Measurements from ENCODE around the gene RSPH4A.
"Not testable (repeated sequence)": the region's sequence is repeated elsewhere in the genome, so short reads cannot be mapped to it uniquely, and the experiment has no call there.

RSPH4A gene

GRCh38 chr6:116615937-116616736 lies at the start of gene RSPH4A:
TSS of gene RSPH4A (plus strand) at chr6:116616479. CDS start at chr6:116616624, 145 bp downstream.
- peak; percentile 93 for DNase-seq (ENCODE audit: low spot score)

DNA sequence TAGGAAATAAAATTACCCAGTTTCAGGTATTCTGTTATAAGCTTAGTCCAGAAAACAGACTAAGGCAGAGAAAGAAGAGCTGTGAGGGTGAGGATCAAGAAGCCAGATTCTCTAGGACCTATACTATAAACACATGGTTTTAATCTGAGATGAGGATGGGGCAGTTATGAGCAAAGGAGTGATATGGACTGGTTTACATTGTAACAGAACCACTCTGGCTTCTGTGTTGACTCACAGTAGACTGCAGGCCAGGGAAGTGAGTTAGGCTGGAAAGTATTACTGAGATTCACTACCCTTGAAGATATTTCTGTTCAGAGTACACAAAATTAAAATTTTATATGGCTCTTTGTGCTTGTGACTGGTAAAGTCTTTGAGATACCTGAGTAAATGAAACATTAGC lies 48.2 kb upstream of the RSPH4A start:
- DNase-seq (ENCODE audit: low spot score), result peak; percentile 37

DNA sequence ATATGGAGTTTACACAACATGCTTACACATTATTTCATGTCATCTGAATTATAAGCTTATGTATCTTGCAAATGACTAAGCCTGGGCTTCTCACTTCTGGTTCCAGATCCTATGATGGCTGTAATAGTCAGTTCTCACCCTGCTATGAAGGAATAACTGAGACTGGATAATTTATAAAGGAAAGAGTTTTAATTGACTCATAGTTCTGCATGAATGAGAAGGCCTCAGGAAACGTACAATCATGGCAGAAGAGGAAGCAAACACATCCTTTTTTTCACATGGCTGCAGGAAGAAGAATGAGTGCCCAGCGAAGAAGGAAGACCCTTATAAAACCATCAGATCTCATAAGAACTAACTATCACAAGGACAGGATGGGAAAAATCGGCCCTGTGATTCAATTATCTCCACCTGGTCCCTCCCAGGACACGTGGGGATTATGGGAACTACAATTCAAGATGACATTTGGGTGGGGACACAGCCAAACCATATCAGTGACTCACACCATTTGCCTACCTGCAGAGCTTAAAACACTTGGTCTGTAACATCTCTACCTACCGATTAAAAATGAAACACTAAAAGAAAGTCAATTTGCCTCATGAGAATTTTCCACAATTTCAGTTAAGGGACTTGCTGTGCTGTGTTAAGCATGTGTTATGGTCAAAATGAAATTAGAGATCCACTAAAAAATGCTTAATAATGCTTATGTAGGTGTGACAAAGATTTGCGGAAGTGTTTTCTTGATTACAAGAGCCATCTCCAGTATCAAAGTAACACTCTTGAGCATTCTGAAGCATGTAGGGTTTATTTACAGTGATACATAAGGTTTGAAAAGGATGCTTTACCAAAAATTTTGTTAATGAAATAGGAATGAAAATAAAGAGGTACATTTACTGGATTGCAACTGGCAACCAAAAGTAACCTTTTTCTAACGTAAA lies 47.2 kb upstream of the RSPH4A start:
- DNase-seq (ENCODE audit: low spot score), result no peak

GRCh38 chr6:116570856-116571682 lies 45.2 kb upstream of the RSPH4A start, which contains the start of gene RWDD1:
TSS of gene RWDD1 (plus strand) at chr6:116571504. CDS start at chr6:116571583, 79 bp downstream.
- peak; percentile 97 for DNase-seq (ENCODE audit: low spot score)

DNA sequence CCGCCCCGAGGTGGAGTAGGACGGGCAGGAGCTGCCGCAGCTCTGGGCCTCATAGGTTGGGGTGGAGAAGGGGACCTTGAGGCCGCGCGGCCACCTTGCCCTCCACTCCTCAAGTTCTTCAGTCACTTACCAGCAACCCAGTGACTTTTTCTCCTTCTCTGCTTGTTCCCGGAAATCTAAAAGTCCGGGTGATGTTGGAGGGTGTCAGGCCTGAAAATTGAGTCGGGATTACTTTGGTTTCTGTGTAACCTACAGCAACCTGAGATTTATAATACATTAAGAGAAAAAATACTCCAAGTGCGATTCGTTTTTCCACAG lies 44.6 kb upstream of the RSPH4A start:
- DNase-seq (ENCODE audit: low spot score), result no peak

DNA sequence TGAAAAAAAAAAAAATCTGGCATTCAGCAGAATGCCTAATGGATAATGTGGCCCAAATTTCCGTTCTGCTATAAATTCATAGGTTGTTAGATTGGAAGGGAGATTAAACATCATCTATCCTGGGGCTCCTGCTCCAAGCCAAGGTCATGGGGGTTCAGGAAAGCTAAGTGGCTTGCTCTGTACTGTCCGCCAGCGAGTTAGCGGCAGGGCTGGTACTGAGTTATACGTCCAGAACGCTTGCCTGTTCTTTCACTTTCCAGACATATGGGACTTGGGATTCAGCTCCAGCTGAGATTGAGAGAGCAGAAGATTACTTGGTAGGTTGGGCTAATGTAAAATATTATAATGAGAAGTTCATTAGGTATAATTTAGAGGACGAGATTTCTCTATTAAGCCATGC lies 44.1 kb upstream of the RSPH4A start:
- DNase-seq (ENCODE audit: low spot score), result peak; percentile 55

DNA sequence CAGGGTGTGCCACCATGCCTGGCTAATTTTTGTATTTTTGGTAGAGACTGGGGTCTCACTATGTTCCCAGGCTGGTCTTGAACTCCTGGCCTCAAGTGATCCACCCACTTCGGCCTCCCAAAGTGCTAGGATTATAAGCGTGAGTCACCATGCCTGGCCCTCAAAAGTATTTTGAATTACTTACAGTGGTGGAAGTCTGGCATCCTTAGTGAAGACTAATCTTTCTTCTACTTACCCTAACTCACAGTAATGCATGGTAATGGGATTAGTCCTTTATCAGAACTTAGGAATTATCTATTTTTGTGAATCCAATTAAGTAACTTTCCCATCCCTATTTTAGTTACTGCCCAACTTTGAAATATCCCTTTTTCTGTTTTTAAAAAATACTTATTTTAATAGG lies 41.1 kb upstream of the RSPH4A start:
- no peak for DNase-seq (ENCODE audit: low spot score)

GRCh38 chr6:116577486-116577885 lies 38.8 kb upstream of the RSPH4A start:
- DNase-seq (ENCODE audit: low spot score), result no peak

DNA sequence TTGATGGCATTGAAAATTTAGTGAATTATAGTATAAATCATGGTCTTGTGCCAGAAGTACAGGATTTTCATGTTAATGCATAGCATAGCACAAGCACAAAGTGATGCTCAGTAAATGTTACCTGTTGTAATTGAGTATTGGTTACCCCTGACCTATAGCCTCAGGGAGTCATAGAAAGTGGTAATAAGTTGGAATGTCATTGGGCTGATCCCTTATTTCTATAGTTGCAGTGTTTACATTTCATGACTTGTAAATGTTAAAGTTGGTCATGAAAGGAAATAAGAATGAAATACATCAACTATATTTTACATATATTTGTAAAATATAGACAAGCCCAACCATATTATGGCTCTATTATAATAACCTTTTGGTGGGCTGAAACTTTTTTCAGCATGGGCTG lies 37.9 kb upstream of the RSPH4A start:
- DNase-seq (ENCODE audit: low spot score), result no peak

DNA sequence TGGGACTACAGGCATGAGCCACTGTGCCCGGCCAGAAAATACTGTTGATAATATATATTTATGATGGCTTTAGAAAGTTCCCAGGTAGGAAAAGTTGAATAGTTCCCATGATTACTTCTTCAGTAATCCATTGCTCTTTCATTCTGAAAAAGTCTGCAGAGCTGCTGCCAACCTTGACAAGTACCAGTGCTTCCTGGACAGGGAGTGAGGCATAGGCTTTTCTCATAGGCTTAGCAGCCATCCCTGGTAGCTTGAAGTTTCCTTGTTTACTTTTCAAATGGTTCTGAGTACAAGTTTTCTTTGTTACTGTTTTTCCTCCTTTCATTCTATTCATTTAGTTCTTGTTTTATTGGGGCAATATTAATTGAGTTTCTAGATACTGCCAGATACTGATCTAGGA lies 37.1 kb upstream of the RSPH4A start:
- DNase-seq (ENCODE audit: low spot score), result no peak

GRCh38 chr6:116580198-116580597 lies 36.1 kb upstream of the RSPH4A start:
- no peak for DNase-seq (ENCODE audit: low spot score)

GRCh38 chr6:116586276-116586675 lies 30.0 kb upstream of the RSPH4A start:
- no peak for DNase-seq (ENCODE audit: low spot score)

DNA sequence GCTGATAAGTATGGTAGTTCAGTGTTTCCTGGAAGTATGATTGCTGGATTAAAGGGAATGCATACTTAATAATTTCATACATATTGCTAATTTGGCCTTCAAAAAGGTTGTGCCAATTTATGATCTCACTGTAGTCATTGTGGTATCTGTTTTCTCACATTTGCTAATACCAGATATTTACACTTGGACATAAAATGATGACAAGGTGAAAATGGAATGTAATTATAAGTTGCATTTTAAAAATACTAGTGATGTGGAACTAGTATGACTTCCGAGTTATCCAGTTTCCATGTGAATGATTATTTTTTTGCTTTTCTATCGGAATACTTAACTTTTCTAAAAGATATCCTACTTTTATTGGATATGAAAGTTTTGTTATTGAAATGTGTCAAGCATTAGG lies 29.5 kb upstream of the RSPH4A start:
- no peak for DNase-seq (ENCODE audit: low spot score)

DNA sequence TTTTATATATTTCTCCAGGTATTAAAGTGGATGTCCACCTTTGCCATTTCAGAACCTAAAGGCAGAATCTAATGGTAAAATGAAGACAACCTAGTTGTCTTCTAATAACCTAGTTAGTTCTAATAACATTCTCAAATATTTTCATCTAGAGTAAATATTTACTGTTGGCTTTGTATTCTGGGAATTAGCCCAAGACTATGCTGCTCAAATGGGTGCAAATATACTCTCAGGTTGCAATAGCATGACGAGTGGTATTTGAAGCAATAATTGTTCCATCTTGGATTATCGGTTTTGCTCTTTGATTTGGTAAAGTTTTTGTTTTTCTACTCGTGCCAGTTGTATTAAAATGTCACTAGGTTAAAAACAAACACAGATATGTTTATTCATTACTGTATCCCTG lies 21.0 kb upstream of the RSPH4A start:
- no peak for DNase-seq (ENCODE audit: low spot score)

DNA sequence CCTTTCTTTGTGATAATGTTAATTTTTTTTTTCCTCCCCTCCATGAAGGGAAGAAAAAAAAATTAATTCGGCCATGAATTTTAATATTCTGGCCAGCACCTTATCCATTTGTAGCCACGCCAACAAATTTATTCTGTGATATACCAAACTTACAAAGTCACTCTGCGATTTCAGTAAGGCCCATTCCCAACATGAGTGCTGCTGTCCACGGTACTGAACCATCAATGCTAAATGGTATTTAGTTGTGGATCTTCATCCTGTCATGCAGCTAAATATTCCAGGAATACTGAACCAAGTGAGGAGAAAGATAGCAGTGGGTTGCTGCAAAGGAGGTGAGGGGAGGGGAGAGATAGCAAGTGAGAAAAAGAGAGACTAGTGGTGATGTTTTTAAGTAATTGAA lies 19.5 kb upstream of the RSPH4A start:
- no peak for DNase-seq (ENCODE audit: low spot score)

GRCh38 chr6:116603916-116604315 lies 12.4 kb upstream of the RSPH4A start:
- DNase-seq (ENCODE audit: low spot score), result not testable (repeated sequence)

GRCh38 chr6:116604868-116605267 lies 11.4 kb upstream of the RSPH4A start:
- DNase-seq (ENCODE audit: low spot score), result not testable (repeated sequence)

GRCh38 chr6:116605935-116606334 lies 10.3 kb upstream of the RSPH4A start:
- DNase-seq (ENCODE audit: low spot score), result no peak

GRCh38 chr6:116611056-116611455 lies 5.2 kb upstream of the RSPH4A start:
- no peak for DNase-seq (ENCODE audit: low spot score)

DNA sequence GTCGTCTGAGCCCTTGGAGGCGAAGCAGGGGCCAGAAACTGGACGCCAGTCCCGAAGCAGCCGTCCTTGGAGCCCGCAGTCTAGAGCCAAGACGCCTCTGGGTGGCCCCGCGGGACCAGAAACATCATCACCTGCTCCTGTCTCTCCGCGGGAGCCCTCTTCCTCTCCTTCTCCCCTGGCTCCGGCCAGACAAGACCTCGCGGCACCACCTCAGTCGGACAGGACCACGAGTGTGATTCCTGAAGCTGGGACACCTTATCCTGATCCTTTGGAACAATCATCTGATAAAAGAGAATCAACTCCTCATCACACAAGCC lies 416 bp downstream of the RSPH4A start:
- peak; percentile 29 for DNase-seq (ENCODE audit: low spot score)

- DNase-seq (ENCODE audit: low spot score), result no peak
Observed at GRCh38 chr6:116624036-116624805, 7.9 kb downstream of the RSPH4A start.

DNA sequence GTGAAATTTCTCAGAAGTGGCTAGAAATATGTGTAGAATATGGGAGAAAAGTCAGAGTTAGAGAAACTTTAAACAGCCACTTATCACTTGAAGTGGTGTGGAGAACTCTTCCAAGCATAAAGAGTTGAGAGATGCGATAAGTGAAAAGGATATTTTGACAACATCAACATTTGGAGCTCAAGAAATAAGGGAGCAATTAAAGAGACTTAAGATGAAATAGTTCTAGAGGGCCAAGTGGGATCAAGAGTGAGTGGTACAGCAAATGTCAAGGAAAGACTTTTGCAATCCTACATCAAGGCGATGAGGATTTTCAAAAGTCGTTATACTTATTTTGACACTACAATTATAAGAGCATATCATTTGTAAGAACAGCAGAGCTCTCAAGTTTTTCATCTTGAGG lies 9.6 kb downstream of the RSPH4A start:
- no peak for DNase-seq (ENCODE audit: low spot score)
